ENCODE data around the gene COL5A1.

The COL5A1 gene

GRCh38 chr9:134739660-134739968 is 98.0 kb downstream of the COL5A1 start:
- Histone ChIP-seq H3K4me3 (ENCODE audit: low read length in 2 of 2) (no peak overlapping the region), H3K9me3 (ENCODE audit: control insufficient read depth in 2 of 2, low read length in 2 of 2) (peaks cover 0 to 4% of the 10 kb centered on the region in 2 donors), H3K36me3 (ENCODE audit: control insufficient read depth in 2 of 2, insufficient read depth in 2 of 2, low read length in 2 of 2) (peaks cover 0 to 9% of the 10 kb centered on the region in 2 donors), H3K9ac (ENCODE audit: low read depth in 1 of 2, low read length in 2 of 2) (no peak overlapping the region), H3K4me1 (ENCODE audit: control insufficient read depth in 2 of 2, insufficient read depth in 2 of 2, low read length in 2 of 2) (peaks cover under 1 to 3% of the 10 kb centered on the region in 2 donors), H3K27me3 (ENCODE audit: control insufficient read depth in 2 of 2, insufficient read depth in 2 of 2, low read length in 2 of 2) (no peaks in the 10 kb centered on the region), H3K27ac (ENCODE audit: low read depth in 2 of 2, low read length in 2 of 2) (no peak overlapping the region)

- Histone ChIP-seq H3K9ac (ENCODE audit: low read depth in 1 of 2, low read length in 2 of 2) (no peak overlapping the region), H3K4me3 (ENCODE audit: low read length in 2 of 2) (no peak overlapping the region), H3K4me1 (ENCODE audit: control insufficient read depth in 2 of 2, insufficient read depth in 2 of 2, low read length in 2 of 2) (peaks cover 0 to 3% of the 10 kb centered on the region in 2 donors), H3K27ac (ENCODE audit: low read depth in 2 of 2, low read length in 2 of 2) (no peak overlapping the region), H3K27me3 (ENCODE audit: control insufficient read depth in 2 of 2, insufficient read depth in 2 of 2, low read length in 2 of 2) (no peaks in the 10 kb centered on the region), H3K9me3 (ENCODE audit: control insufficient read depth in 2 of 2, low read length in 2 of 2) (peaks cover 0 to 4% of the 10 kb centered on the region in 2 donors), H3K36me3 (ENCODE audit: control insufficient read depth in 2 of 2, insufficient read depth in 2 of 2, low read length in 2 of 2) (peaks cover 0 to 12% of the 10 kb centered on the region in 2 donors)
Observed at GRCh38 chr9:134740071-134740470, 98.5 kb downstream of the COL5A1 start.

GRCh38 chr9:134741846-134742245 is 100.2 kb downstream of the COL5A1 start:
- Histone ChIP-seq H3K27ac (ENCODE audit: low read depth in 2 of 2, low read length in 2 of 2) (no peak overlapping the region), H3K4me1 (ENCODE audit: control insufficient read depth in 2 of 2, insufficient read depth in 2 of 2, low read length in 2 of 2) (no peaks in the 10 kb centered on the region), H3K36me3 (ENCODE audit: control insufficient read depth in 2 of 2, insufficient read depth in 2 of 2, low read length in 2 of 2) (peaks cover 0 to 12% of the 10 kb centered on the region in 2 donors), H3K9me3 (ENCODE audit: control insufficient read depth in 2 of 2, low read length in 2 of 2) (peaks cover 0 to 4% of the 10 kb centered on the region in 2 donors), H3K4me3 (ENCODE audit: low read length in 2 of 2) (no peak overlapping the region), H3K9ac (ENCODE audit: low read depth in 1 of 2, low read length in 2 of 2) (no peak overlapping the region), H3K27me3 (ENCODE audit: control insufficient read depth in 2 of 2, insufficient read depth in 2 of 2, low read length in 2 of 2) (no peaks in the 10 kb centered on the region)

- H3K27me3 ChIP-seq (ENCODE audit: control insufficient read depth in 2 of 2, insufficient read depth in 2 of 2, low read length in 2 of 2), result no peaks in the 10 kb centered on the region
- no peak overlapping the region for H3K4me3 ChIP-seq (ENCODE audit: low read length in 2 of 2)
- H3K36me3 ChIP-seq (ENCODE audit: control insufficient read depth in 2 of 2, insufficient read depth in 2 of 2, low read length in 2 of 2), result peaks cover 7 to 15% of the 10 kb centered on the region in 2 donors
- H3K4me1 ChIP-seq (ENCODE audit: control insufficient read depth in 2 of 2, insufficient read depth in 2 of 2, low read length in 2 of 2), result no peaks in the 10 kb centered on the region
- no peak overlapping the region for H3K27ac ChIP-seq (ENCODE audit: low read depth in 2 of 2, low read length in 2 of 2)
- H3K9ac ChIP-seq (ENCODE audit: low read depth in 1 of 2, low read length in 2 of 2), result no peak overlapping the region
- H3K9me3 ChIP-seq (ENCODE audit: control insufficient read depth in 2 of 2, low read length in 2 of 2), result peaks cover 0 to 4% of the 10 kb centered on the region in 2 donors
Observed at GRCh38 chr9:134742822-134743535, 101.4 kb downstream of the COL5A1 start.

GRCh38 chr9:134743853-134744252 is 102.2 kb downstream of the COL5A1 start:
- peaks cover 0 to 4% of the 10 kb centered on the region in 2 donors for H3K9me3 ChIP-seq (ENCODE audit: control insufficient read depth in 2 of 2, low read length in 2 of 2)
- no peaks in the 10 kb centered on the region for H3K27me3 ChIP-seq (ENCODE audit: control insufficient read depth in 2 of 2, insufficient read depth in 2 of 2, low read length in 2 of 2)
- H3K4me3 ChIP-seq (ENCODE audit: low read length in 2 of 2), result no peak overlapping the region
- no peak overlapping the region for H3K9ac ChIP-seq (ENCODE audit: low read depth in 1 of 2, low read length in 2 of 2)
- H3K36me3 ChIP-seq (ENCODE audit: control insufficient read depth in 2 of 2, insufficient read depth in 2 of 2, low read length in 2 of 2), result peaks cover 10 to 17% of the 10 kb centered on the region in 2 donors
- no peak overlapping the region for H3K27ac ChIP-seq (ENCODE audit: low read depth in 2 of 2, low read length in 2 of 2)
- H3K4me1 ChIP-seq (ENCODE audit: control insufficient read depth in 2 of 2, insufficient read depth in 2 of 2, low read length in 2 of 2), result no peaks in the 10 kb centered on the region

- Histone ChIP-seq H3K4me1 (ENCODE audit: control insufficient read depth in 2 of 2, insufficient read depth in 2 of 2, low read length in 2 of 2) (no peaks in the 10 kb centered on the region), H3K36me3 (ENCODE audit: control insufficient read depth in 2 of 2, insufficient read depth in 2 of 2, low read length in 2 of 2) (peaks cover 10 to 17% of the 10 kb centered on the region in 2 donors), H3K4me3 (ENCODE audit: low read length in 2 of 2) (no peak overlapping the region), H3K9ac (ENCODE audit: low read depth in 1 of 2, low read length in 2 of 2) (no peak overlapping the region), H3K9me3 (ENCODE audit: control insufficient read depth in 2 of 2, low read length in 2 of 2) (peaks cover 0 to 4% of the 10 kb centered on the region in 2 donors), H3K27ac (ENCODE audit: low read depth in 2 of 2, low read length in 2 of 2) (no peak overlapping the region), H3K27me3 (ENCODE audit: control insufficient read depth in 2 of 2, insufficient read depth in 2 of 2, low read length in 2 of 2) (no peaks in the 10 kb centered on the region)
Observed at GRCh38 chr9:134744385-134745295, 103.0 kb downstream of the COL5A1 start.

- no peak overlapping the region for H3K4me3 ChIP-seq (ENCODE audit: low read length in 2 of 2)
- no peak overlapping the region for H3K9ac ChIP-seq (ENCODE audit: low read depth in 1 of 2, low read length in 2 of 2)
- H3K36me3 ChIP-seq (ENCODE audit: control insufficient read depth in 2 of 2, insufficient read depth in 2 of 2, low read length in 2 of 2), result peaks cover 10 to 17% of the 10 kb centered on the region in 2 donors
Observed at GRCh38 chr9:134747951-134748489, 106.4 kb downstream of the COL5A1 start.

GRCh38 chr9:134748591-134748990 is 107.0 kb downstream of the COL5A1 start:
- H3K36me3 ChIP-seq (ENCODE audit: control insufficient read depth in 2 of 2, insufficient read depth in 2 of 2, low read length in 2 of 2), result peaks cover 10 to 17% of the 10 kb centered on the region in 2 donors
- H3K9ac ChIP-seq (ENCODE audit: low read depth in 1 of 2, low read length in 2 of 2), result no peak overlapping the region
- H3K9me3 ChIP-seq (ENCODE audit: control insufficient read depth in 2 of 2, low read length in 2 of 2), result peaks cover 0 to 4% of the 10 kb centered on the region in 2 donors
- H3K27ac ChIP-seq (ENCODE audit: low read depth in 2 of 2, low read length in 2 of 2), result no peak overlapping the region
- no peak overlapping the region for H3K4me3 ChIP-seq (ENCODE audit: low read length in 2 of 2)
- no peaks in the 10 kb centered on the region for H3K27me3 ChIP-seq (ENCODE audit: control insufficient read depth in 2 of 2, insufficient read depth in 2 of 2, low read length in 2 of 2)
- H3K4me1 ChIP-seq (ENCODE audit: control insufficient read depth in 2 of 2, insufficient read depth in 2 of 2, low read length in 2 of 2), result no peaks in the 10 kb centered on the region

More at GRCh38 chr9:134747951-134748489, 106.4 kb downstream of the COL5A1 start:
- peaks cover 0 to 4% of the 10 kb centered on the region in 2 donors for H3K9me3 ChIP-seq (ENCODE audit: control insufficient read depth in 2 of 2, low read length in 2 of 2)
- H3K4me1 ChIP-seq (ENCODE audit: control insufficient read depth in 2 of 2, insufficient read depth in 2 of 2, low read length in 2 of 2), result no peaks in the 10 kb centered on the region
- H3K27ac ChIP-seq (ENCODE audit: low read depth in 2 of 2, low read length in 2 of 2), result no peak overlapping the region
- H3K27me3 ChIP-seq (ENCODE audit: control insufficient read depth in 2 of 2, insufficient read depth in 2 of 2, low read length in 2 of 2), result no peaks in the 10 kb centered on the region

GRCh38 chr9:134750450-134751155 is 109.0 kb downstream of the COL5A1 start:
- H3K27ac ChIP-seq (ENCODE audit: low read depth in 2 of 2, low read length in 2 of 2), result no peak overlapping the region

More at GRCh38 chr9:134750450-134751155, 109.0 kb downstream of the COL5A1 start:
- H3K4me3 ChIP-seq (ENCODE audit: low read length in 2 of 2), result no peak overlapping the region
- no peak overlapping the region for H3K9ac ChIP-seq (ENCODE audit: low read depth in 1 of 2, low read length in 2 of 2)
- no peaks in the 10 kb centered on the region for H3K27me3 ChIP-seq (ENCODE audit: control insufficient read depth in 2 of 2, insufficient read depth in 2 of 2, low read length in 2 of 2)
- peaks cover 6 to 10% of the 10 kb centered on the region in 2 donors for H3K36me3 ChIP-seq (ENCODE audit: control insufficient read depth in 2 of 2, insufficient read depth in 2 of 2, low read length in 2 of 2)
- H3K4me1 ChIP-seq (ENCODE audit: control insufficient read depth in 2 of 2, insufficient read depth in 2 of 2, low read length in 2 of 2), result no peaks in the 10 kb centered on the region
- no peaks in the 10 kb centered on the region for H3K9me3 ChIP-seq (ENCODE audit: control insufficient read depth in 2 of 2, low read length in 2 of 2)

All from mucosa of rectum (tissue), 2 donors.